Heart right ventricle (tissue), 16 donors: ENCODE results near the gene SMPDL3A. TPM values are rescaled to one million over a fixed set of nuclear protein-coding genes. Genes with fewer than 3 reads are reported as not detected.

ENCODE experiments used
- ATAC-seq, 8 donors: fragments of 200-7000 bp; cut with Tn5 transposase; one replicate each; pipeline ENCODE4 v1.9.1; 2020; ENCODE audit warnings: mild to moderate bottlenecking in 8 of 8, moderate library complexity in 8 of 8, moderate number of reproducible peaks in 1 of 8
- DNase-seq, 2 donors: peaks; one replicate each; pipeline ENCODE4 v3.0.0-alpha.2; 2020
- H3K27ac ChIP-seq, 10 donors: fragments of 200-600 bp; sonication (generic) in 2 of 10; one replicate each; pipeline versions ENCODE4 v1.5.0 to v1.8.0; 2020 to 2022; ENCODE audit warnings: mild to moderate bottlenecking in 3 of 10
- H3K27me3 ChIP-seq, 7 donors: fragments of 200-600 bp; one replicate each; pipeline ENCODE4 v1.8.0; 2021 to 2022; ENCODE audit warnings: mild to moderate bottlenecking in 2 of 7
- H3K36me3 ChIP-seq, 9 donors: fragments of 200-600 bp; sonication (generic) in 1 of 9; one replicate each; pipeline versions ENCODE4 v1.5.0 to v1.8.0; 2020 to 2022; ENCODE audit warnings: mild to moderate bottlenecking in 2 of 9
- H3K4me1 ChIP-seq, 9 donors: fragments of 200-600 bp; sonication (generic) in 1 of 9; one replicate each; pipeline versions ENCODE4 v1.5.0 to v1.8.0; 2020 to 2022; ENCODE audit warnings: mild to moderate bottlenecking in 4 of 9
- H3K4me3 ChIP-seq, 10 donors: fragments of 200-600 bp; sonication (generic) in 2 of 10; one replicate each; pipeline versions ENCODE4 v1.5.0 to v1.8.0; 2020 to 2022; ENCODE audit warnings: mild to moderate bottlenecking in 7 of 10, moderate library complexity in 2 of 10
- H3K9me3 ChIP-seq, 11 donors: fragments of 200-600 bp in 10 of 11; sonication (generic) in 2 of 11; one replicate each; pipeline versions ENCODE4 v1.5.0 to v1.8.0; 2013 to 2022; ENCODE audit warnings: mild to moderate bottlenecking in 2 of 11, control low read depth in 1 of 11, moderate library complexity in 1 of 11
- CTCF ChIP-seq, 9 donors: fragments of 200-600 bp; sonication (generic) in 2 of 9; IDR thresholded peaks; one replicate each; pipeline versions ENCODE4 v1.5.0 to v1.8.0; 2021 to 2022; ENCODE audit warnings: antibody characterized with exemption in 9 of 9, mild to moderate bottlenecking in 5 of 9, moderate library complexity in 1 of 9
- WGBS, 2 donors: extraction: QIAGEN DNeasy Blood & Tissue Kit; methylation state at CpG; one replicate each; pipeline ENCODE4 v1.1.7; 2013; ENCODE audit warnings: inconsistent platforms in 1 of 2; 5-methylcytosine and 5-hydroxymethylcytosine counted together
- intact Hi-C, 10 donors: fragments of 100-400 bp; cut with DNase I; formaldehyde crosslinking; loops; one replicate each; pipeline versions ENCODE4 v1.11.1 to v1.14.2; 2022
- polyA plus RNA-seq, 2 donors: library from polyadenylated mRNA; stranded (reverse); fragments of 200-250 nt; gene quantifications; one replicate each; pipeline ENCODE4 v1.2.3, GENCODE V29; 2013
- total RNA-seq, 10 donors: library from RNA; stranded (reverse); fragmentation: NEBNext Ultra II Directional in 3 of 10; extraction: Animal tissue kit (Norgen Biotek cat#: 25700) in 3 of 10; gene quantifications; one replicate each; pipeline versions ENCODE4 v1.2.1 to v1.2.4, GENCODE V29; 2021 to 2023
- donor health status: Arrhythmogenic right ventricular cardiomyopathy.
- donor health status: ischemic (EF 13 %, LVEDD 7.1; RV severe dilation, severe dysfunction).
- donor health status: healthy with polysubstance abuse.
- donor health status: DM: no; HTN: yes; CAD: no.
- donor health status: DM: no; HTN: no; CAD: no.
- donor health status: ischemic (EF 25% LVEDD 6.9; RV normal size, moderate dysfunction).
- donor health status: ischemic (EF 25% LVEDD 5.7; RV mildly dilated, moderate dysfunction).
- donor health status: healthy.
- donor health status: DM: yes; HTN: yes; CAD: no.
- donor health status: Ischemic cardiomyopathy.
- donor health status: ischemic (EF 35%, LVEDD 5.7; RV mildly dilated, moderate dysfunction).
- donor health status: nonischemic (EF 11% LVEDD 7.7; RV severe dilation, severe dysfunction).
- donor health status: DM: yes; HTN: yes; CAD: no.
- donor health status: PGD.
- donor health status: ischemic (EF 29% LVEDD 5.4; RV normal size, mild dysfunction).
- donor health status: nonischemic (EF 23%, LVEDD 6.1; RV moderate dilation, normal function).

The SMPDL3A gene
- total and polyA plus RNA-seq, 12 donors = 2.5 to 6.7 (median 3.9) TPM

GRCh38 chr6:122809001-122809400 lies 19.9 kb downstream of the SMPDL3A start:
- 84 to 91% methylated on average over 4 of the region's 4 CpGs for WGBS, 2 donors
- intact Hi-C loops = no loop called here
- Histone ChIP-seq H3K9me3 (no peaks in the 10 kb centered on the region), H3K27me3 (no peaks in the 10 kb centered on the region), H3K4me1 (no peaks in the 10 kb centered on the region), H3K4me3 (no peak overlapping the region), H3K36me3 (peaks cover 0 to 42% (median 2%) of the 10 kb centered on the region in 9 donors), H3K27ac (no peak overlapping the region)
- ATAC-seq (no peak), DNase-seq (no peak)
- TF ChIP-seq CTCF (IDR thresholded peaks at IDR 0.05) = no peak

- intact Hi-C loops = no loop called here
- Histone ChIP-seq H3K27me3 (no peaks in the 10 kb centered on the region), H3K4me3 (no peak overlapping the region), H3K36me3 (peaks cover 0 to 36% (median 2%) of the 10 kb centered on the region in 9 donors), H3K9me3 (no peaks in the 10 kb centered on the region), H3K27ac (no peak overlapping the region), H3K4me1 (no peaks in the 10 kb centered on the region)
- 90 to 92% methylated on average over 2 of the region's 2 CpGs for WGBS, 2 donors
- DNase-seq (no peak), ATAC-seq (no peak)
- no peak for TF ChIP-seq CTCF (IDR thresholded peaks at IDR 0.05)
Observed at GRCh38 chr6:122809691-122810090, 20.6 kb downstream of the SMPDL3A start.

- Histone ChIP-seq H3K27ac (no peak overlapping the region), H3K27me3 (no peaks in the 10 kb centered on the region), H3K36me3 (peaks cover 0 to 31% (median 2%) of the 10 kb centered on the region in 9 donors), H3K4me3 (no peak overlapping the region), H3K9me3 (no peaks in the 10 kb centered on the region), H3K4me1 (no peaks in the 10 kb centered on the region)
- ATAC-seq (no peak), DNase-seq (no peak)
- intact Hi-C loops = no loop called here
- TF ChIP-seq CTCF (IDR thresholded peaks at IDR 0.05) = no peak
- WGBS, 2 donors = 82 to 86% methylated on average over 1 of the region's 1 CpG
Observed at GRCh38 chr6:122810189-122810588, 21.1 kb downstream of the SMPDL3A start.

GRCh38 chr6:122817358-122817757 lies 28.3 kb downstream of the SMPDL3A start:
- H3K4me3 ChIP-seq = no peak overlapping the region
- 74 to 93% methylated on average over 2 of the region's 2 CpGs for WGBS, 2 donors
- DNase-seq (no peak), ATAC-seq (no peak)
- TF ChIP-seq CTCF (IDR thresholded peaks at IDR 0.05) = no peak
- H3K9me3 ChIP-seq = no peaks in the 10 kb centered on the region
- intact Hi-C loops = no loop called here
- H3K36me3 ChIP-seq = no peaks in the 10 kb centered on the region
- H3K4me1 ChIP-seq = no peaks in the 10 kb centered on the region
- H3K27ac ChIP-seq = no peak overlapping the region
- no peaks in the 10 kb centered on the region for H3K27me3 ChIP-seq
